CD4-positive, alpha-beta T cell treated with Interleukin-6 at 100 ng/mL for 8 hours (primary cell): ENCODE measurements around the gene DDN.

Source experiments
- DNase-seq: peaks from one replicate; pipeline ENCODE4 v3.0.0-alpha.2; 2020; ENCODE audit warnings: mixed read lengths, low spot score

DDN gene

GRCh38 chr12:49031573-49032161 is 32.5 kb upstream of the DDN start:
- no peak for DNase-seq

GRCh38 chr12:49030714-49031572 is 31.8 kb upstream of the DDN start:
- DNase-seq = no peak

GRCh38 chr12:49030119-49030518 is 30.9 kb upstream of the DDN start:
- DNase-seq = no peak

GRCh38 chr12:49028666-49029275 is 29.6 kb upstream of the DDN start:
- no peak for DNase-seq

GRCh38 chr12:49027846-49028555 is 28.8 kb upstream of the DDN start:
- DNase-seq = no peak

GRCh38 chr12:49026678-49027480 is 27.7 kb upstream of the DDN start:
- no peak for DNase-seq

GRCh38 chr12:49026101-49026500 is 26.9 kb upstream of the DDN start:
- no peak for DNase-seq

GRCh38 chr12:49025463-49025862 is 26.3 kb upstream of the DDN start:
- DNase-seq = no peak

GRCh38 chr12:49024543-49024942 is 25.4 kb upstream of the DDN start:
- no peak for DNase-seq

GRCh38 chr12:49023812-49024211 is 24.6 kb upstream of the DDN start:
- DNase-seq = no peak

- no peak for DNase-seq
Observed at GRCh38 chr12:49022558-49023178, 23.5 kb upstream of the DDN start.

GRCh38 chr12:49021292-49021915 is 22.2 kb upstream of the DDN start:
- DNase-seq = no peak

- DNase-seq = no peak
Observed at GRCh38 chr12:49020441-49020840, 21.3 kb upstream of the DDN start.

GRCh38 chr12:49019443-49020324 is 20.5 kb upstream of the DDN start:
- no peak for DNase-seq

GRCh38 chr12:49019120-49019430 is 19.9 kb upstream of the DDN start:
- DNase-seq = no peak

GRCh38 chr12:49018261-49019119 is 19.3 kb upstream of the DDN start, which contains the start of gene PRKAG1:
PRKAG1 (minus strand) TSS chr12:49018776; CDS start chr12:49018740, 36 bp downstream.
- DNase-seq = peak; percentile 95

- DNase-seq = no peak
Observed at GRCh38 chr12:49017891-49018260, 18.7 kb upstream of the DDN start.

- no peak for DNase-seq
Observed at GRCh38 chr12:49015196-49015595, 16.0 kb upstream of the DDN start.

GRCh38 chr12:49014547-49014946 is 15.4 kb upstream of the DDN start:
- no peak for DNase-seq
